ENCODE results near the gene CST3. TPM values are rescaled to one million over a fixed set of nuclear protein-coding genes. Genes with fewer than 3 reads are reported as not detected.

Gene CST3
- total and polyA plus RNA-seq, 10 of the 15 experiments (the other 5 are each of a cell fraction or from before 2014, with no cell fraction given): 11.8 to 127 (median 57.8) TPM

GRCh38 chr20:23669327-23669726 is 31.6 kb upstream of the CST3 start (continued):
- TF ChIP-seq MEF2A (IDR thresholded peaks at IDR 0.05; ENCODE audit: insufficient read depth, low read depth, low read length): no peak
- no peak for TF ChIP-seq KDM1A (IDR thresholded peaks at IDR 0.05; ENCODE audit: borderline replicate concordance)
- no peak for TF ChIP-seq CHD2 (IDR thresholded peaks at IDR 0.05; ENCODE audit: borderline replicate concordance, low read depth, low read length)

- Histone ChIP-seq H4K20me1 (ENCODE audit: control insufficient read depth, insufficient read depth) (no peaks in the 10 kb centered on the region), H3K27ac (ENCODE audit: control insufficient read depth, insufficient read depth) (no peak overlapping the region), H2AFZ (ENCODE audit: control insufficient read depth, low read depth, low read length) (no peak overlapping the region), H3K27me3 (replicated peaks in 1 of 2; ENCODE audit: control insufficient read depth in 2 of 2, insufficient read depth in 2 of 2, low read length in 1 of 2) (no peaks in the 10 kb centered on the region), H3K9me3 (replicated peaks; ENCODE audit: control insufficient read depth, insufficient read depth, low read length) (no peaks in the 10 kb centered on the region), H3K4me2 (ENCODE audit: control insufficient read depth, insufficient read depth) (no peak overlapping the region), H3K4me1 (ENCODE audit: control insufficient read depth, insufficient read depth, low read length) (no peaks in the 10 kb centered on the region), H3K36me3 (ENCODE audit: control insufficient read depth in 2 of 2, insufficient read depth in 2 of 2, low read length in 1 of 2) (no peaks in the 10 kb centered on the region), H3K4me3 (no peak overlapping the region), H3K79me2 (ENCODE audit: control insufficient read depth, insufficient read depth, low read length) (no peaks in the 10 kb centered on the region), H3K9ac (ENCODE audit: control insufficient read depth, insufficient read depth, low read length) (no peak overlapping the region)
- ChIA-PET POLR2A (no interaction called here), CTCF (interaction anchor here (0.6 to 1.5 kb wide), 4 partner anchors 11 to 452 kb away, joined by 3 to 4 read pairs (median 3); no protein-coding TSS in a partner anchor), RAD21 (ENCODE audit: unreplicated experiment) (no interaction called here), SMC1A (ENCODE audit: uncharacterized antibody, unreplicated experiment) (interaction anchor here (1.2 kb wide), 1 partner anchor 43 kb away, joined by 3 read pairs; no protein-coding TSS in a partner anchor)
- FAIRE-seq (no peak), DNase-seq (ENCODE audit: low read depth, low spot score) (no peak), ATAC-seq (peak; percentile 96)
- in situ Hi-C loops (cut with MboI) (no loop called here), intact Hi-C loops (cut with micrococcal nuclease; ENCODE audit: unreplicated experiment) (loop anchor here (2.0 to 5.0 kb wide), 2 partner anchors 226 to 328 kb away; no protein-coding TSS in a partner anchor)
- 0% methylated on average over 4 of the region's 4 CpGs for WGBS (ENCODE audit: insufficient coverage, insufficient replicate concordance, low lambda C conversion rate, missing lambda C conversion rate)
- no TSS peak for BruUV-seq (replicated peaks)
- peak; percentile 81 for TF ChIP-seq RAD21 (IDR thresholded peaks at IDR 0.05; ENCODE audit: insufficient read depth, low read depth, low read length)
- TF ChIP-seq MEF2B (IDR thresholded peaks at IDR 0.05; ENCODE audit: partially characterized antibody, poor library complexity, severe bottlenecking): no peak
- TF ChIP-seq SMC3 (IDR thresholded peaks at IDR 0.05; ENCODE audit: borderline replicate concordance, low read length): peak; percentile 36; the same call in 1 of the 2 replicates
- TF ChIP-seq CTCF (IDR thresholded peaks at IDR 0.05 in 2 of 3, conservative IDR thresholded peaks at IDR 0.05 in 1 of 3; ENCODE audit: control insufficient read depth in 2 of 3, extremely low read depth in 1 of 3, insufficient read depth in 1 of 3, low read depth in 3 of 3, low read length in 3 of 3): peak; percentile 73 to 83 (median 79)
- 0 out of 2 replicates have a peak, but pooled peaks have one; percentile 21 for TF ChIP-seq YY1 (IDR thresholded peaks at IDR 0.05; ENCODE audit: low read depth, low read length)
- peak; percentile 68 for TF ChIP-seq RUNX3 (IDR thresholded peaks at IDR 0.05; ENCODE audit: low read length)
Measured at GRCh38 chr20:23668477-23668951, 30.8 kb upstream of the CST3 start.

All from GM12878 (cell line).